SU-DHL-6 (cell line): ENCODE measurements around the gene AMN.

Source experiments
- EZH2phosphoT487 ChIP-seq: fragments of 200-600 bp; sonication (generic), shearing (Covaris generic); conservative IDR thresholded peaks from 2 replicates; pipeline ENCODE4 v1.6.1; 2018; ENCODE audit warnings: mild to moderate bottlenecking, antibody characterized with exemption, low read length, moderate library complexity, mixed read lengths
- TF ChIP-seq, protein P1 (sequence below): fragments of 200-600 bp; sonication (generic); IDR thresholded peaks from one replicate; pipeline ENCODE4 v1.5.1; 2017; ENCODE audit warnings: antibody characterized with exemption, mild to moderate bottlenecking, low read length, moderate library complexity; ENCODE audit not compliant: insufficient read depth, poor library complexity, severe bottlenecking

DNA sequence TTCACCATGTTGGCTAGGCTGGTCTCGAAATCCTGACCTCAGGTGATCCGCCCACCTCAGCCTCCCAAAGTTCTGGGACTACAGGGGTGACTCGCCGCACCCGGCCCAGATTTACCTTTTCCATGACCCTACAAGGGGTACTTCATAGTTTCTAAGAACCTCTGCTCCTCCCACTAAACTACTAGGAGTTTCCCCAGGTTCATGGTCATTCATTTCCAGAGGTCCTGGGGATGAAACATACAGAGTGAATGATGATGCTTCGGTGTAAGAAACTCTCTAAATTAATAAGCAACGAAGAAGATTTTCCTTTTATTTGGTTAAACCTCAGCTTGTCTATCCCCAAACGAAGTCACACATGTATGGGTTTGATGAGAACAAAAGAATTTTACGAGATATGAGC is 56.9 kb downstream of the AMN start:
- no peak for TF ChIP-seq EZH2phosphoT487
- TF ChIP-seq, protein P1, sequence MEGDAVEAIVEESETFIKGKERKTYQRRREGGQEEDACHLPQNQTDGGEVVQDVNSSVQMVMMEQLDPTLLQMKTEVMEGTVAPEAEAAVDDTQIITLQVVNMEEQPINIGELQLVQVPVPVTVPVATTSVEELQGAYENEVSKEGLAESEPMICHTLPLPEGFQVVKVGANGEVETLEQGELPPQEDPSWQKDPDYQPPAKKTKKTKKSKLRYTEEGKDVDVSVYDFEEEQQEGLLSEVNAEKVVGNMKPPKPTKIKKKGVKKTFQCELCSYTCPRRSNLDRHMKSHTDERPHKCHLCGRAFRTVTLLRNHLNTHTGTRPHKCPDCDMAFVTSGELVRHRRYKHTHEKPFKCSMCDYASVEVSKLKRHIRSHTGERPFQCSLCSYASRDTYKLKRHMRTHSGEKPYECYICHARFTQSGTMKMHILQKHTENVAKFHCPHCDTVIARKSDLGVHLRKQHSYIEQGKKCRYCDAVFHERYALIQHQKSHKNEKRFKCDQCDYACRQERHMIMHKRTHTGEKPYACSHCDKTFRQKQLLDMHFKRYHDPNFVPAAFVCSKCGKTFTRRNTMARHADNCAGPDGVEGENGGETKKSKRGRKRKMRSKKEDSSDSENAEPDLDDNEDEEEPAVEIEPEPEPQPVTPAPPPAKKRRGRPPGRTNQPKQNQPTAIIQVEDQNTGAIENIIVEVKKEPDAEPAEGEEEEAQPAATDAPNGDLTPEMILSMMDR = no peak
